ENCODE measurements around the gene CSNK1D. TPM values are rescaled to one million over a fixed set of nuclear protein-coding genes. Genes with fewer than 3 reads are reported as not detected.
"Not testable (repeated sequence)": the region's sequence is repeated elsewhere in the genome, so short reads cannot be mapped to it uniquely, and the experiment has no call there.

CSNK1D gene
- polyA plus RNA-seq, 1 donor = 63.5 TPM

- no peak for DNase-seq (ENCODE audit: low read depth)
Measured at GRCh38 chr17:82195675-82196672, 77.5 kb downstream of the CSNK1D start.

GRCh38 chr17:82194765-82195164 lies 78.7 kb downstream of the CSNK1D start:
- DNase-seq (ENCODE audit: low read depth) = no peak

- DNase-seq (ENCODE audit: low read depth) = no peak
Measured at GRCh38 chr17:82193520-82194220, 79.8 kb downstream of the CSNK1D start.

- not testable (repeated sequence) for DNase-seq (ENCODE audit: low read depth)
Measured at GRCh38 chr17:82193050-82193449, 80.5 kb downstream of the CSNK1D start.

Other genes with a start within 250 kb of the CSNK1D start
- gene RAC3, start 242.0 kb downstream of the CSNK1D start, polyA plus RNA-seq (ENCODE audit: insufficient read length) = 6.0 TPM
- gene DCXR, start 236.0 kb downstream of the CSNK1D start, polyA plus RNA-seq (ENCODE audit: insufficient read length) = 32.8 TPM
- 31.0 TPM for gene RFNG, start 221.9 kb downstream of the CSNK1D start, polyA plus RNA-seq (ENCODE audit: insufficient read length)
- 69.4 TPM for gene GPS1, start 221.8 kb downstream of the CSNK1D start, polyA plus RNA-seq (ENCODE audit: insufficient read length)
- 60.1 TPM for gene DUS1L, start 207.9 kb downstream of the CSNK1D start, polyA plus RNA-seq (ENCODE audit: insufficient read length)
- 24.6 TPM for gene FASN, start 175.5 kb downstream of the CSNK1D start, polyA plus RNA-seq (ENCODE audit: insufficient read length)
- gene CCDC57, start 60.9 kb downstream of the CSNK1D start, polyA plus RNA-seq (ENCODE audit: insufficient read length) = 31.7 TPM
- 29.7 TPM for gene SLC16A3, start 44.7 kb downstream of the CSNK1D start, polyA plus RNA-seq (ENCODE audit: insufficient read length)
- 0.43 TPM for gene CD7, start 43.9 kb upstream of the CSNK1D start, polyA plus RNA-seq (ENCODE audit: insufficient read length)
- 3.3 TPM for gene SECTM1, start 60.1 kb upstream of the CSNK1D start, polyA plus RNA-seq (ENCODE audit: insufficient read length)
- gene TEX19, start 85.5 kb upstream of the CSNK1D start, polyA plus RNA-seq (ENCODE audit: insufficient read length) = not detected
- gene UTS2R, start 98.1 kb upstream of the CSNK1D start, polyA plus RNA-seq (ENCODE audit: insufficient read length) = 5.8 TPM
- 19.6 TPM for gene HEXD, start 144.6 kb upstream of the CSNK1D start, polyA plus RNA-seq (ENCODE audit: insufficient read length)
- gene OGFOD3, start 144.9 kb upstream of the CSNK1D start, polyA plus RNA-seq (ENCODE audit: insufficient read length) = 17.9 TPM
- gene CYBC1, start 177.1 kb upstream of the CSNK1D start, polyA plus RNA-seq (ENCODE audit: insufficient read length) = 25.2 TPM
- gene NARF, start 185.0 kb upstream of the CSNK1D start, polyA plus RNA-seq (ENCODE audit: insufficient read length) = 60.0 TPM
- 37.9 TPM for gene FOXK2, start 246.0 kb upstream of the CSNK1D start, polyA plus RNA-seq (ENCODE audit: insufficient read length)

Measured in forelimb muscle (tissue), 1 donor.